GM18508 (cell line): ENCODE results near the gene KCNJ16.
"Not testable (repeated sequence)": the region's sequence is repeated elsewhere in the genome, so short reads cannot be mapped to it uniquely, and the experiment has no call there.

Source experiments
- ATAC-seq: cut with Tn5 transposase; IDR thresholded peaks from one replicate; pipeline ENCODE4 v1.9.1; 2021; ENCODE audit warnings: moderate number of reproducible peaks; ENCODE audit not compliant: insufficient read depth, unreplicated experiment

KCNJ16 gene

GRCh38 chr17:70074956-70075355, at the start of gene KCNJ16:
Gene KCNJ16, plus strand, starts transcription at chr17:70075225. Its CDS starts 56,863 bp downstream, at chr17:70132088.
- ATAC-seq, result no peak

GRCh38 chr17:70028397-70028796, 46.6 kb upstream of the KCNJ16 start:
- no peak for ATAC-seq

- no peak for ATAC-seq
Measured at GRCh38 chr17:70028978-70029767, 45.9 kb upstream of the KCNJ16 start.

DNA sequence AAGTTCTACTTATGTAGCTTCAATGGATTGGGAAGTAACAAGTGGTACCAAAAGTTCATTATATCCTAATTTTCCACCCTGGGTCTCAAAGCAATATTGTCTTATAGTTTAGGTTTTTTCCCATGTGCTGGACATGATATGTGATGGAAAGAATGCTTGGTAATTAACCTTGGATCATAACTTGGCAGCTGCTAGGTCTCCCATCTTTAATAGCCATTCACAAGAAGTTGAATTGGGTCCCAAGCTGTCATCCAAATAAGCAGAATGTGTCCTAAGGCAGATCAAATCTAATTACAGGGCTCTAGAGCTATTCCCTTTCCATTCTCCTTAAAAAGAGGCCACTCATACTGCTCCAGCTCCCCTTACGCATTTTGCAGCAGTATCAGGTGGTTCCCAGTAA, 44.7 kb upstream of the KCNJ16 start:
- ATAC-seq, result no peak

GRCh38 chr17:70031341-70031740, 43.7 kb upstream of the KCNJ16 start:
- no peak for ATAC-seq

GRCh38 chr17:70033165-70033564, 41.9 kb upstream of the KCNJ16 start:
- no peak for ATAC-seq

GRCh38 chr17:70034158-70034557, 40.9 kb upstream of the KCNJ16 start:
- no peak for ATAC-seq

DNA sequence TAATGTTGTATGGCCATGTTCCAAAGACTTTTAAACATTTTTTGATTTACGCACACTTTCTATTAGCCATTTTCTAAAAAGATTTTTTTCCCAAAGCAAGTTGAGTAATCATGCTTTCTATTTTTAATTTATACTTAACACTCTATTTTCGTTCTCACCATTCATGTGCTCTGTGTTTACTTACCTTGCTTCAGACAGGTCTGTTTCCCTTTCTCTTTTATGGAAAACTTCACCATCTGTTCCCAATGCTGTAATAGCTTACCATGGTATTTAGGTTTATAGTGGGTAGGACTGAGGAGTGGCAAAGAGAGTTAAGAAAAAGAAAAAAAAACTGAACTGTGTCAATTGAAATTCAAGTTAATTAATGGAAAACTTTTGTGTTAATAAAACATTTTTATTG, 37.5 kb upstream of the KCNJ16 start:
- no peak for ATAC-seq

- ATAC-seq, result no peak
Measured at GRCh38 chr17:70040336-70040735, 34.7 kb upstream of the KCNJ16 start.

GRCh38 chr17:70041061-70041460, 34.0 kb upstream of the KCNJ16 start:
- ATAC-seq, result no peak

- no peak for ATAC-seq
Measured at GRCh38 chr17:70041540-70041939, 33.5 kb upstream of the KCNJ16 start.

GRCh38 chr17:70045780-70046179, 29.2 kb upstream of the KCNJ16 start:
- not testable (repeated sequence) for ATAC-seq

GRCh38 chr17:70047619-70048419, 27.2 kb upstream of the KCNJ16 start:
- no peak for ATAC-seq

DNA sequence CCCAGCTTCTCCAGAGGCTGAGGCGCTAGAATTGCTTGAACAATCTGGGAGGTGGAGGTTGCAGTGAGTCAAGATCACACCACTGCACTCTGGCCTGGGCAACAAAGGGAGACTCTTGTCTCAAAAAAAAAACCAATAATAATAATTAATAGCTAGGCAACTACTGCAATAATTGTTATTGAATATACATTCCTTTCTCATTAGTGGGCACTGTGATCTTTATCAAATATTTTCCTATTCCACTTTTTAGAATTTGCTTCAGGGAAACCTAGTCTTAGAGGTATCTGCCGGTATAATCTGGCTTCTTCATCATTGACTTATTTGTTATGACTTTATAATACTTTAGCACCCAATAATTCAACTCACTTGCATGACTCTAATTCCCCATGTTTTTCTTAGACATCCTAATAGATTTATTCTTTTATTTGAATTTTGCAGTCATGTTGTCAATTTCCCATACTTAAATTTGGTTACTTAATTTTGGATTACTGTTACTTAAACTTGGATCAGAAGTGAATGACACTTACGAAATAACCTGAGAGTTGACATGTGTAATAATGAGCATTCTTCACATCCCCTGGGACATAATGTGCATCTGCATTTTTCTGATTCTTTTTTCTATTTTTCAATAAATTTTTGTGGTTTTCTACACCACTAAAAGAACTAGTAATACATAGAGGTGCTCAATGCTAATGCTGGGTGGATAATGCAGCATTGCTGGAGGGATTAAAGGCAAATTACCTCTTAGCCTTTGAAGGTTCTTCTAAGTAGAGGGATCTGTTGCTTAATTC, 25.0 kb upstream of the KCNJ16 start:
- ATAC-seq, result no peak

DNA sequence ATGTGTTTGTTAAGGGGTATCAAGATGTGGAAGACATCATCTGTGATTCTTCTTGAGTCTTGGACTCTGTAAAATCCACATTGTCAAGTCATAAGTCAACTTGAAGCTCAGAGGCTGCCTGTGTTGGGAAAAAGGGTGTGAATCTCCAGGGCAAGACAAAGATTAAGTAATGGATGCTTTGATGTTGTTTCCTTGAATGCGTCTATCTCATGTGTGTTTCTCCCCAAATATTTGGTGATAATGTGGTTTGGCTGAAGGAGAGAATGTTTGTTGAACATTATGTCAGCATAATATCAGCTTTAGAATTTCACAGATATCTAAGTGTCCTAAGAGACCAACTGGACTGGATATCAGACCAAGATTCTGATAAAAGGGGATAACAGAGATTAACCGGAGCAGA, 24.1 kb upstream of the KCNJ16 start:
- no peak for ATAC-seq

- ATAC-seq, result no peak
Measured at GRCh38 chr17:70053241-70054234, 21.5 kb upstream of the KCNJ16 start.

- no peak for ATAC-seq
Measured at GRCh38 chr17:70055000-70055399, 20.0 kb upstream of the KCNJ16 start.

DNA sequence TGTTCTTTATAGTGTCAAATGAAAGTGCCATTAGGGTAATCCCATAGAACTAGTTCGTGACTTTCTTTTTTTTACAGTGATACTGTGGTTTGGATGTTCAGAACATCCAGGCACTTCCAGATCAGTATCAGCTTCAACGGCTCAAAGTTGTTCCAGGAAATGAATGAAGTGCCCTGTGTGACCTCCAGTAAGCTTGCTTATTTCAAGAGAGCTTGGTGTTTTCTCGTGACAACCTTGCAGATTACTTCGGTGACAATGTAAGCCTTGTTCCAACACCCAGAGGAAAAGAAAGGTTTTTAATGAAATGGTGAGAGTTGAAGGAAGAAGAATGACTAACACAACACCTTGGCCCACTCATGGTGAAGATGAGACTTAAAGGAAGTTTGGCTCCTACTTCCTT, 16.0 kb upstream of the KCNJ16 start:
- ATAC-seq, result no peak

GRCh38 chr17:70059649-70060048, 15.4 kb upstream of the KCNJ16 start:
- ATAC-seq, result no peak

GRCh38 chr17:70060415-70060814, 14.6 kb upstream of the KCNJ16 start:
- ATAC-seq, result no peak
